Trophoblast cell (in vitro differentiated cells and primary cell): ENCODE data around the gene SNX14.

Experiments used
- DNase-seq, 2 donors: peaks; one replicate each; pipeline ENCODE4 v3.0.0-alpha.2; 2016
- H2AFZ ChIP-seq: 2 replicates; pipeline ENCODE4 v1.6.1; 2013; ENCODE audit warnings: low read length, moderate library complexity, mild to moderate bottlenecking; ENCODE audit not compliant: insufficient read depth, poor library complexity
- H2AK5ac ChIP-seq: 2 replicates; pipeline ENCODE4 v1.6.1; 2013; ENCODE audit warnings: mild to moderate bottlenecking, low read length
- H2BK120ac ChIP-seq: 2 replicates; pipeline ENCODE4 v1.6.1; 2013; ENCODE audit warnings: low read length, mild to moderate bottlenecking, moderate library complexity; ENCODE audit not compliant: insufficient read depth, poor library complexity
- H2BK12ac ChIP-seq: 2 replicates; pipeline ENCODE4 v1.6.1; 2013; ENCODE audit warnings: mild to moderate bottlenecking, low read length, moderate library complexity
- H2BK5ac ChIP-seq: 2 replicates; pipeline ENCODE4 v1.6.1; 2013; ENCODE audit warnings: low read length, low read depth, moderate library complexity, mild to moderate bottlenecking; ENCODE audit not compliant: poor library complexity
- H3K14ac ChIP-seq: 2 replicates; pipeline ENCODE4 v1.6.1; 2013; ENCODE audit warnings: mild to moderate bottlenecking, low read length
- H3K18ac ChIP-seq: 2 replicates; pipeline ENCODE4 v1.6.1; 2013; ENCODE audit warnings: mild to moderate bottlenecking, low read length
- H3K23ac ChIP-seq: 2 replicates; pipeline ENCODE4 v1.6.1; 2013; ENCODE audit warnings: low read length
- H3K27ac ChIP-seq: 2 replicates; pipeline ENCODE4 v1.5.1; 2013; ENCODE audit warnings: low read depth, mild to moderate bottlenecking, inconsistent platforms, low read length, moderate library complexity
- H3K27me3 ChIP-seq: 2 replicates; pipeline ENCODE4 v1.6.1; 2013; ENCODE audit warnings: inconsistent platforms, mild to moderate bottlenecking, low read length, moderate library complexity; ENCODE audit not compliant: insufficient read depth
- H3K36me3 ChIP-seq, 2 experiments: 1 replicate in 1 of 2; 2 replicates in 1 of 2; pipeline ENCODE4 v1.6.1; 2013; ENCODE audit warnings: low read length in 2 of 2, mild to moderate bottlenecking in 2 of 2, moderate library complexity in 1 of 2; ENCODE audit not compliant: insufficient read depth in 2 of 2, control insufficient read depth in 1 of 2
- H3K4ac ChIP-seq: 2 replicates; pipeline ENCODE4 v1.6.1; 2013; ENCODE audit warnings: low read depth, mild to moderate bottlenecking, low read length, moderate library complexity
- H3K4me1 ChIP-seq, 2 experiments: 1 replicate in 1 of 2; 2 replicates in 1 of 2; pipeline ENCODE4 v1.6.1; 2013; ENCODE audit warnings: low read length in 2 of 2, mild to moderate bottlenecking in 2 of 2, moderate library complexity in 1 of 2; ENCODE audit not compliant: insufficient read depth in 2 of 2, control insufficient read depth in 1 of 2
- H3K4me2 ChIP-seq: 2 replicates; pipeline ENCODE4 v1.6.1; 2013; ENCODE audit warnings: inconsistent platforms, mild to moderate bottlenecking, low read length, moderate library complexity
- H3K4me3 ChIP-seq: 2 replicates; pipeline ENCODE4 v1.5.1; 2013; ENCODE audit warnings: mild to moderate bottlenecking, low read depth, low read length, inconsistent platforms
- H3K79me1 ChIP-seq: one replicate; pipeline ENCODE4 v1.6.1; 2013; ENCODE audit warnings: low read length
- H3K79me2 ChIP-seq: 2 replicates; pipeline ENCODE4 v1.6.1; 2013; ENCODE audit warnings: low read length, mild to moderate bottlenecking; ENCODE audit not compliant: control insufficient read depth, insufficient read depth, poor library complexity
- H3K9ac ChIP-seq: 2 replicates; pipeline ENCODE4 v1.6.1; 2013; ENCODE audit warnings: mild to moderate bottlenecking, low read length
- H3K9me3 ChIP-seq: 2 replicates; pipeline ENCODE4 v1.6.1; 2013; ENCODE audit warnings: low read depth, mild to moderate bottlenecking, control low read depth, inconsistent platforms, low read length; ENCODE audit not compliant: insufficient read depth
- H4K12ac ChIP-seq: 2 replicates; pipeline ENCODE4 v1.6.1; 2013; ENCODE audit warnings: low read depth, mild to moderate bottlenecking, low read length, moderate library complexity
- H4K8ac ChIP-seq: 2 replicates; pipeline ENCODE4 v1.6.1; 2013; ENCODE audit warnings: low read depth, mild to moderate bottlenecking, low read length, moderate library complexity
- H4K91ac ChIP-seq: one replicate; pipeline ENCODE4 v1.6.1; 2013; ENCODE audit warnings: low read depth, mild to moderate bottlenecking, low read length, moderate library complexity
- WGBS: extraction: QIAGEN DNeasy Blood & Tissue Kit; methylation state at CpG from one replicate; pipeline ENCODE4 v1.1.7; 2013; ENCODE audit warnings: missing lambda C conversion rate; ENCODE audit not compliant: insufficient read length, insufficient coverage; ENCODE audit errors: extremely low coverage; 5-methylcytosine and 5-hydroxymethylcytosine counted together

SNX14 gene

GRCh38 chr6:85458184-85458583, 135.5 kb downstream of the SNX14 start:
- H3K4me3 ChIP-seq = no peak overlapping the region
- peaks cover 2% of the 10 kb centered on the region for H3K27me3 ChIP-seq
- peaks cover 0 to 2% of the 10 kb centered on the region in 2 experiments for H3K4me1 ChIP-seq
- WGBS = no CpG with 5 or more reads among the region's 2 CpGs
- H3K4ac ChIP-seq = no peak overlapping the region
- H2BK120ac ChIP-seq = no peak overlapping the region
- H2BK12ac ChIP-seq = no peak overlapping the region
- no peaks in the 10 kb centered on the region for H3K79me2 ChIP-seq
- H4K8ac ChIP-seq = no peak overlapping the region
- no peak overlapping the region for H3K9ac ChIP-seq
- no peak overlapping the region for H4K12ac ChIP-seq
- no peak overlapping the region for H3K4me2 ChIP-seq
- peaks cover 2% of the 10 kb centered on the region for H3K9me3 ChIP-seq
- H4K91ac ChIP-seq = no peak overlapping the region
- no peak for DNase-seq
- H2BK5ac ChIP-seq = no peak overlapping the region
- no peaks in the 10 kb centered on the region for H3K36me3 ChIP-seq
- no peak overlapping the region for H2AK5ac ChIP-seq
- H3K18ac ChIP-seq = no peak overlapping the region
- H3K14ac ChIP-seq = no peak overlapping the region
- H3K23ac ChIP-seq = no peak overlapping the region
- no peaks in the 10 kb centered on the region for H3K79me1 ChIP-seq
- no peak overlapping the region for H3K27ac ChIP-seq
- no peak overlapping the region for H2AFZ ChIP-seq

GRCh38 chr6:85456782-85457181, 136.9 kb downstream of the SNX14 start:
- no CpG with 5 or more reads among the region's 4 CpGs for WGBS

More at GRCh38 chr6:85456782-85457181, 136.9 kb downstream of the SNX14 start:
- no peak overlapping the region for H3K9ac ChIP-seq
- no peak overlapping the region for H2AFZ ChIP-seq
- no peak overlapping the region for H3K14ac ChIP-seq
- no peak overlapping the region for H2BK5ac ChIP-seq
- H3K36me3 ChIP-seq = no peaks in the 10 kb centered on the region
- H4K12ac ChIP-seq = no peak overlapping the region
- no peak overlapping the region for H2BK12ac ChIP-seq
- DNase-seq = no peak
- H2BK120ac ChIP-seq = no peak overlapping the region
- H3K79me1 ChIP-seq = no peaks in the 10 kb centered on the region
- no peaks in the 10 kb centered on the region for H3K79me2 ChIP-seq
- no peak overlapping the region for H3K18ac ChIP-seq
- H2AK5ac ChIP-seq = no peak overlapping the region
- no peak overlapping the region for H4K91ac ChIP-seq
- no peak overlapping the region for H3K4me3 ChIP-seq
- no peak overlapping the region for H3K27ac ChIP-seq
- peaks cover 4% of the 10 kb centered on the region for H3K27me3 ChIP-seq
- H3K4ac ChIP-seq = no peak overlapping the region
- H3K23ac ChIP-seq = no peak overlapping the region
- no peak overlapping the region for H3K4me2 ChIP-seq
- H3K4me1 ChIP-seq = peaks cover 0 to 2% of the 10 kb centered on the region in 2 experiments
- no peak overlapping the region for H4K8ac ChIP-seq
- H3K9me3 ChIP-seq = peaks cover under 1% of the 10 kb centered on the region
